ENCODE results near the gene SYT1. TPM values are rescaled to one million over a fixed set of nuclear protein-coding genes. Genes with fewer than 3 reads are reported as not detected.

SYT1 gene
- total RNA-seq, 2 experiments from 2014 or later: not detected

- CTCF ChIA-PET: no interaction called here
- POLR2A ChIA-PET: no interaction called here
- no peaks in the 10 kb centered on the region for H3K27me3 Mint-ChIP-seq (ENCODE audit: low read depth)
- no peak overlapping the region for H3K4me3 Mint-ChIP-seq
- no peaks in the 10 kb centered on the region for H3K9me3 Mint-ChIP-seq (ENCODE audit: insufficient read depth)
- H3K4me1 Mint-ChIP-seq (ENCODE audit: low read depth): no peaks in the 10 kb centered on the region
- DNase-seq: no peak
- no peaks in the 10 kb centered on the region for H3K36me3 Mint-ChIP-seq (ENCODE audit: low read depth)
- H3K27ac Mint-ChIP-seq: no peak overlapping the region
- no peak for ATAC-seq
Measured at GRCh38 chr12:79329933-79330332, 465.4 kb downstream of the SYT1 start.

GRCh38 chr12:79331870-79332269 is 467.3 kb downstream of the SYT1 start:
- CTCF ChIA-PET: no interaction called here
- POLR2A ChIA-PET: no interaction called here
- Mint-ChIP-seq H3K36me3 (ENCODE audit: low read depth) (no peaks in the 10 kb centered on the region), H3K27me3 (ENCODE audit: low read depth) (no peaks in the 10 kb centered on the region), H3K4me1 (ENCODE audit: low read depth) (no peaks in the 10 kb centered on the region), H3K27ac (no peak overlapping the region), H3K4me3 (no peak overlapping the region), H3K9me3 (ENCODE audit: insufficient read depth) (no peaks in the 10 kb centered on the region)
- ATAC-seq: no peak
- no peak for DNase-seq

- H3K36me3 Mint-ChIP-seq (ENCODE audit: low read depth): no peaks in the 10 kb centered on the region
- H3K27me3 Mint-ChIP-seq (ENCODE audit: low read depth): no peaks in the 10 kb centered on the region
- ChIA-PET CTCF (no interaction called here), POLR2A (no interaction called here)
- no peak overlapping the region for H3K4me3 Mint-ChIP-seq
- no peaks in the 10 kb centered on the region for H3K4me1 Mint-ChIP-seq (ENCODE audit: low read depth)
- no peak overlapping the region for H3K27ac Mint-ChIP-seq
- H3K9me3 Mint-ChIP-seq (ENCODE audit: insufficient read depth): no peaks in the 10 kb centered on the region
- ATAC-seq (no peak), DNase-seq (no peak)
Measured at GRCh38 chr12:79333144-79333543, 468.6 kb downstream of the SYT1 start.

GRCh38 chr12:79337662-79338290 is 473.2 kb downstream of the SYT1 start:
- no peaks in the 10 kb centered on the region for H3K9me3 Mint-ChIP-seq (ENCODE audit: insufficient read depth)
- ChIA-PET POLR2A (no interaction called here), CTCF (no interaction called here)
- H3K27ac Mint-ChIP-seq: no peak overlapping the region
- no peaks in the 10 kb centered on the region for H3K36me3 Mint-ChIP-seq (ENCODE audit: low read depth)
- H3K27me3 Mint-ChIP-seq (ENCODE audit: low read depth): no peaks in the 10 kb centered on the region
- H3K4me3 Mint-ChIP-seq: no peak overlapping the region
- H3K4me1 Mint-ChIP-seq (ENCODE audit: low read depth): no peaks in the 10 kb centered on the region
- no peak for DNase-seq
- no peak for ATAC-seq

- no peaks in the 10 kb centered on the region for H3K4me1 Mint-ChIP-seq (ENCODE audit: low read depth)
- no peaks in the 10 kb centered on the region for H3K36me3 Mint-ChIP-seq (ENCODE audit: low read depth)
- ATAC-seq: no peak
- no peak overlapping the region for H3K27ac Mint-ChIP-seq
- DNase-seq: peak; percentile 20
- H3K4me3 Mint-ChIP-seq: no peak overlapping the region
- no peaks in the 10 kb centered on the region for H3K27me3 Mint-ChIP-seq (ENCODE audit: low read depth)
- ChIA-PET CTCF (no interaction called here), POLR2A (no interaction called here)
- no peaks in the 10 kb centered on the region for H3K9me3 Mint-ChIP-seq (ENCODE audit: insufficient read depth)
Measured at GRCh38 chr12:79344855-79345847, 480.6 kb downstream of the SYT1 start.

- Mint-ChIP-seq H3K27ac (no peak overlapping the region), H3K4me3 (no peak overlapping the region), H3K36me3 (ENCODE audit: low read depth) (no peaks in the 10 kb centered on the region), H3K4me1 (ENCODE audit: low read depth) (no peaks in the 10 kb centered on the region), H3K9me3 (ENCODE audit: insufficient read depth) (no peaks in the 10 kb centered on the region), H3K27me3 (ENCODE audit: low read depth) (no peaks in the 10 kb centered on the region)
- ChIA-PET POLR2A (no interaction called here), CTCF (no interaction called here)
- DNase-seq (no peak), ATAC-seq (no peak)
Measured at GRCh38 chr12:79347866-79348265, 483.3 kb downstream of the SYT1 start.

GRCh38 chr12:79351251-79351650 is 486.7 kb downstream of the SYT1 start:
- no peaks in the 10 kb centered on the region for H3K36me3 Mint-ChIP-seq (ENCODE audit: low read depth)
- no peak overlapping the region for H3K4me3 Mint-ChIP-seq
- no peaks in the 10 kb centered on the region for H3K9me3 Mint-ChIP-seq (ENCODE audit: insufficient read depth)
- CTCF ChIA-PET: no interaction called here
- DNase-seq: no peak
- ATAC-seq: no peak
- no peak overlapping the region for H3K27ac Mint-ChIP-seq
- no peaks in the 10 kb centered on the region for H3K4me1 Mint-ChIP-seq (ENCODE audit: low read depth)
- POLR2A ChIA-PET: no interaction called here
- H3K27me3 Mint-ChIP-seq (ENCODE audit: low read depth): no peaks in the 10 kb centered on the region

- ATAC-seq (no peak), DNase-seq (no peak)
- no peak overlapping the region for H3K4me3 Mint-ChIP-seq
- CTCF ChIA-PET: no interaction called here
- no peaks in the 10 kb centered on the region for H3K9me3 Mint-ChIP-seq (ENCODE audit: insufficient read depth)
- POLR2A ChIA-PET: no interaction called here
- H3K27me3 Mint-ChIP-seq (ENCODE audit: low read depth): no peaks in the 10 kb centered on the region
- no peaks in the 10 kb centered on the region for H3K36me3 Mint-ChIP-seq (ENCODE audit: low read depth)
- H3K27ac Mint-ChIP-seq: no peak overlapping the region
- no peaks in the 10 kb centered on the region for H3K4me1 Mint-ChIP-seq (ENCODE audit: low read depth)
Measured at GRCh38 chr12:79356216-79356615, 491.6 kb downstream of the SYT1 start.

- Mint-ChIP-seq H3K4me3 (no peak overlapping the region), H3K36me3 (ENCODE audit: low read depth) (no peaks in the 10 kb centered on the region), H3K27ac (no peak overlapping the region), H3K4me1 (ENCODE audit: low read depth) (no peaks in the 10 kb centered on the region), H3K27me3 (ENCODE audit: low read depth) (no peaks in the 10 kb centered on the region), H3K9me3 (ENCODE audit: insufficient read depth) (no peaks in the 10 kb centered on the region)
- CTCF ChIA-PET: interaction anchor here (1.4 kb wide), 1 partner anchor 11 kb away, joined by 3 read pairs; no protein-coding TSS in a partner anchor
- DNase-seq (no peak), ATAC-seq (no peak)
- POLR2A ChIA-PET: no interaction called here
Measured at GRCh38 chr12:79357048-79357447, 492.5 kb downstream of the SYT1 start.

GRCh38 chr12:79358716-79359300 is 494.2 kb downstream of the SYT1 start:
- H3K27ac Mint-ChIP-seq: no peak overlapping the region
- no peaks in the 10 kb centered on the region for H3K36me3 Mint-ChIP-seq (ENCODE audit: low read depth)
- DNase-seq (no peak), ATAC-seq (no peak)
- no peaks in the 10 kb centered on the region for H3K9me3 Mint-ChIP-seq (ENCODE audit: insufficient read depth)
- ChIA-PET POLR2A (no interaction called here), CTCF (no interaction called here)
- H3K4me3 Mint-ChIP-seq: no peak overlapping the region
- H3K4me1 Mint-ChIP-seq (ENCODE audit: low read depth): no peaks in the 10 kb centered on the region
- no peaks in the 10 kb centered on the region for H3K27me3 Mint-ChIP-seq (ENCODE audit: low read depth)

GRCh38 chr12:79360286-79360685 is 495.7 kb downstream of the SYT1 start:
- no peak for DNase-seq
- H3K4me1 Mint-ChIP-seq (ENCODE audit: low read depth): no peaks in the 10 kb centered on the region

GRCh38 chr12:79360936-79361335 is 496.4 kb downstream of the SYT1 start:
- Mint-ChIP-seq H3K36me3 (ENCODE audit: low read depth) (no peaks in the 10 kb centered on the region), H3K4me3 (no peak overlapping the region)
- POLR2A ChIA-PET: no interaction called here

More at GRCh38 chr12:79360286-79360685, 495.7 kb downstream of the SYT1 start:
- Mint-ChIP-seq H3K27me3 (ENCODE audit: low read depth) (no peaks in the 10 kb centered on the region), H3K4me3 (no peak overlapping the region), H3K9me3 (ENCODE audit: insufficient read depth) (no peaks in the 10 kb centered on the region), H3K36me3 (ENCODE audit: low read depth) (no peaks in the 10 kb centered on the region), H3K27ac (no peak overlapping the region)
- ChIA-PET CTCF (no interaction called here), POLR2A (no interaction called here)
- ATAC-seq: no peak

More at GRCh38 chr12:79360936-79361335, 496.4 kb downstream of the SYT1 start:
- no peak for DNase-seq
- CTCF ChIA-PET: no interaction called here
- no peak for ATAC-seq
- H3K4me1 Mint-ChIP-seq (ENCODE audit: low read depth): no peaks in the 10 kb centered on the region
- no peak overlapping the region for H3K27ac Mint-ChIP-seq
- no peaks in the 10 kb centered on the region for H3K27me3 Mint-ChIP-seq (ENCODE audit: low read depth)
- H3K9me3 Mint-ChIP-seq (ENCODE audit: insufficient read depth): no peaks in the 10 kb centered on the region
